Measurements from ENCODE around the gene FAM228A. TPM values are rescaled to one million over a fixed set of nuclear protein-coding genes. Genes with fewer than 3 reads are reported as not detected.

The FAM228A gene
- total RNA-seq, 1 experiment from 2014 or later: 1.5 TPM

DNA sequence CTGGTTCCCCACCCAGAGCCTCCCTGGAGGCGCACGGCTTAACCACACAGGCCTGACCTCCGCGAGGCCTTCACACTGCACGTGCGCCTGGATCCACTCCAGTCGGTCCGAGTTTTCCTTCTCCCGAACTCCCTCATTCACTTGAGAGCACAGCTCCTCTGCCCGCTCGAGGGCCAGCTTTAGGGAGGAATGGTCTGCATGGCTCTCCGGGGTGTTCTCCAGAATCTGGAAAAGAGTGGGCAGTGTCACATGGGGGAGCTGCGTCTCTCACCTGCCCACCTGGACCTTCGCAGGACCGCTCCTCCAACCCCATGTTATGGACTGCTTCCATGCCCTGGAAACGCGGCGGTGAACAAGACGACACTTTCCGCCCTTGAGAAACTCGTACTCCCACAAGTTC, 35.9 kb downstream of the FAM228A start:
- in situ Hi-C loops (cut with HindIII; ENCODE audit: low pct_unique_long_range_greater_than_20kb, low sequenced_read_pairs): no loop called here
- no peak for DNase-seq (ENCODE audit: low read depth)

DNA sequence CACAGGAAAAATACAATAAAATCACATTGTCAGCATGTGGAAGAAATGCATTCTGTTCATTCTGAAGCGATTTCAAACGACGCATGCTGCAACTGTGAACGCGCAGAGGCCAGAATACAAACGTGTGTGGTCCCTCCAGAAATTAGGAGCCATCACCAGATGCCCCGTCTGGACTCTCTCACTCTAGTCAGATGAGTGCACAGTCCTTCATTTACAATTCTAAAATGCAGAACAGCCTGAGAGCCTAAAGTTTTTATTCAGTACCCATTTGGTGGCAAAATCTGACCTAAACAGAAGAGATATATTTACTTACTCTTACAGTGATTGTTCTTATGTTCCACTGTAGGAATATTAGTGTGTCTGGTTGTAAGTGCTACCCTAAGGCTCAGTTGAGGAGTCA, 36.6 kb downstream of the FAM228A start:
- in situ Hi-C loops (cut with HindIII; ENCODE audit: low pct_unique_long_range_greater_than_20kb, low sequenced_read_pairs): no loop called here
- no peak for DNase-seq (ENCODE audit: low read depth)

DNA sequence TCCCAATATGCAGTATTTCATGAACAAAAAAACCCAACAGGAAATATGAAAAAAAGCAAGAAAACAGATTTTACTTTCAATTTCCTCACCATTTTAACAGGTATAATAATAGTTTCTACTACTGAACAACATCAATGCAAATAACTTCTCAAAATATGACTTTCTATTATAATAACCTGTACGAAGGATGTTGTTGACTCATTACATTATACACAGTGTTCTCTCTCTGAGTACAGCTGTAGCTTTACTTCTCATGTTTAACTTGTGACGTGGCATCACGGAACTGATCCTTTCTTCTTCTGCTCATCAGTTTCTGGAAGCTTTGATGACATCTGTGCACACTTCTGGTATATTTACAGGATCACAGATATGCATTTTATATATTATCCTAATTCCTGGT, 40.0 kb downstream of the FAM228A start:
- in situ Hi-C loops (cut with HindIII; ENCODE audit: low pct_unique_long_range_greater_than_20kb, low sequenced_read_pairs): no loop called here
- DNase-seq (ENCODE audit: low read depth): no peak

DNA sequence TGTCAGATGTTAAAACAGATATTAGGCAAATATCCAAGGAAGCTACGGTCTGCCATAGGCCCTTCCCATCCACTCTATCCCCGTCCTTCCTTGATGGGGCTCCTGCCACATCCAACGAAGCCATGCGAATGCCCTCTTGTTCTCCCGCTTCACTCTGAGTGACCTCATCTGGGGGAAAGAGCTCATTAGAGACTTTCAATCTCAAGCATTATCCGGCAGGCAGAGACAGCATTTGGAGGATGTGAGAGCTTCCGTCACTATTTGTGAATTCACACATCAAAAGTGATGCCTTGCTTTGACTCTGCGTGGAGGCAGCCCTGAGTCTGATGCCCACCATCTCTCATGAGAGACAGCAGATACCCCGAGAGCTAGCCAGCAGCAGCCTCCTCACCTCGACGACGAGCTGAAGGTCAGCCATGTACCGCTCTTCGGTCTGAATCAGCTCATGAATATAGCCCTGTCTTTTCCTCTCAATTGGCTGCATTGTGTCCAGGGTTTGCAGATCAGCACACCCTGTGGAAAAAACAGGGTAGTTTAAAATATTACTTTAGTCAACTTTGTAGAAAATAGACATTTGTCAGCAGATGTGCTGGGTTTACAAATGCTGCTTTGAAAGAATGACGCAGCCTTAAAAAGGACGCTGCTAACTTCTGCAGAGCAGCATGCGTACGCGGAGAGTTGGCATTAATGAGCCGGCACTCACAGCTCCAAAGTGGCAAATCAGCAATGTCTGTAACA, 45.9 kb downstream of the FAM228A start:
- DNase-seq (ENCODE audit: low read depth): no peak
- in situ Hi-C loops (cut with HindIII; ENCODE audit: low pct_unique_long_range_greater_than_20kb, low sequenced_read_pairs): no loop called here

DNA sequence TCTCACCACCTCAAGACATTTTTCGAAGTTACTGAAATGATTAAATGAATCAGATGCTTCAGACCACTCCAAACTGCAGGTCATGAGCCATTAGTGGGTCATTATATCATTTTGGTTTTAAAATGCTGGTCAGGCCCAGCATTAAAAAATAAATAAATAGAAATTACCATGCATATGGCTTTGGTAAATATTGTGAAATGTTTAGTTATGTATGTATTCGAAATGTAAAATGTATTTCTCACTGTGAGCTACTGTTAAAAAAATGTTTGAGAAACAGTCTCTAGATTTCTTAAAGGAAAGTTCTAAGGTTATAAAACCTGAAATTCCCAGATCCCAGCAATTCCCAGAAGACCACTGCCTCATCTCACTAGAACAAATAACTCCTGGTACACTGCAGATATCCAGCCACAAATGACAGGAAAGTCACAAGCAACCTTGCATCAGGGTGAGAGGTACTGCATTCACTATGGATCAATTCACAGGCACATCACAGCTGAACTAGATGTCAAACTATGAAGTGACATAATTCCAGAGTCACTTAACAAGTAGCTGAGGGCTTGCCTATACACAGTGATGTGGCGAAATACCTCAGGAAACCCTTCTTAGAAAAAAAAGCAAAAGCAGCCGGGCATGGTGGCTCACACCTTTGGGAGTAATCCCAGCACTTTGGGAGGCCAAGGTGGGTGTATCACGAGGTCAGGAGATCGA, 46.6 kb downstream of the FAM228A start:
- DNase-seq (ENCODE audit: low read depth): no peak
- in situ Hi-C loops (cut with HindIII; ENCODE audit: low pct_unique_long_range_greater_than_20kb, low sequenced_read_pairs): no loop called here

DNA sequence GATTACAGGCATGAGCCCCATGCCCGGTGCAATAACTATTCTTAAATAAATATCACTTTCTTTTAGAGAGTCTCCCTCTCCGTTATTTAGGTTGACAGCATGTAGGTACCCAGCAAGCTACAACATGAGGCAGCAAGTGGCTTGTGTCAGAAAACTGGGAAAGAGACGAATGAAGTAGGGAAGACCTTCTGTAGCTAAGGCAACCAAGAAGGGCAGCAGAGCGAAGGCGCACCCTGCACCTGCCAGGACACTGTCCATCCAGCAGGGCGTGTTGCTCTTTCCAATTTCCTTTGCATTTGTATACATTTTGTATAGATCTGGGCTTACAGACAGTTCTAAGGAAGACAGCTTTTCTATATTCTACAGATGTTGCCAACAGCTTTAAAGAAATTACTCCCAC, 48.1 kb downstream of the FAM228A start:
- in situ Hi-C loops (cut with HindIII; ENCODE audit: low pct_unique_long_range_greater_than_20kb, low sequenced_read_pairs): no loop called here
- DNase-seq (ENCODE audit: low read depth): no peak

DNA sequence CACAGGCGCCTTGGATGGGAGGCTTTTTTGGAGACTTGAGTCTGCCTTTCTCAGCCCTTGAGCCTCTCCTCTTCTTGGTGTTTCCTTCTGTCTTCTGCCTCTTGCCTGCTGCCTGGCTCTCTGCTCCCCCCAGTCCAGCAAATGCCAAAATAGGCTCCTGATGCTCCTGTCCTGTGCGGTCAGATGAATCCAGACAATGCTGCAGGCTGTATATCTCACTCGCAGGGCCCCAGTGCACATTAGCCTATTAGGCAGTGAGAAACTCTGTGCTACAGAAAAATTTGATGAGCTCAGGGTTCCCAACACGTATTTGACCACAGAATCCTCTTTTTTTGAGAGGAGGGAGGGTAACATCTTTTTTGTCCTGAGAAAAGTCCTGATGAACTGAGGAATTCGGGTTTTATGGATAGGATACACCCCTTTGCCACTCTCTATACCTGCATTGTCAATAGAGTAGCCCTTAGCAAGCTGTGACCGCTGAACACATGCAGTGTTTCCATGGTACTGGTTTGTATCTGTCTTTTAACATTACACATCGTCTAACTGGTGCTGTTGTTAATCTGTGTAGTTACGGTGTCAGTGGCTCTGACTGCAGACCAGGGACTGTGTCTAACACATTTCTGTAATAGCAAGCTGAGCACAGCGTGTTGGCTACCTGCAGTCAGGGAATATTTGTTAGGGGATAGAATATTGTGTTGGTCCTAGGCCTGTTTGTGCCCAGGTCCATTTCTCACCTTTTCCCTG, 50.8 kb downstream of the FAM228A start:
- in situ Hi-C loops (cut with HindIII; ENCODE audit: low pct_unique_long_range_greater_than_20kb, low sequenced_read_pairs): no loop called here
- DNase-seq (ENCODE audit: low read depth): no peak

DNA sequence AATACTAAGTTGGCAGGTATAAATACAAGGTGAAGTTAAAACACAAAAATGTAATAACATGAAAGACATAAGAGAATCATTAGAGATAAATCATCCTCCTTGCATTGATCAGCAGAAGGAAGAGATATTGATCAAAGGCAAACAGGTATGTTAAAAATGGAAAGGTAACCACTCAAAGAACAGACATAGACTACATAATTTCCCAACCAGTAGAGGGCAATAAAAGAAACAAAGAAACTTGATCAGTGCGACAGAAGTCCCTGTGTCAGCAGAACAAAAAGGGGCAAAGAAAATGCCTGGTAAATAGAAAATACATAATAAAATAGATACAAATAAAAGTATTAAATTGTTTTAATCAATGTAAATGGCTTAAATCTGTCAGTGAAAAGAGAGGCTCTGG, 53.6 kb downstream of the FAM228A start:
- in situ Hi-C loops (cut with HindIII; ENCODE audit: low pct_unique_long_range_greater_than_20kb, low sequenced_read_pairs): no loop called here
- DNase-seq (ENCODE audit: low read depth): peak; percentile 12

DNA sequence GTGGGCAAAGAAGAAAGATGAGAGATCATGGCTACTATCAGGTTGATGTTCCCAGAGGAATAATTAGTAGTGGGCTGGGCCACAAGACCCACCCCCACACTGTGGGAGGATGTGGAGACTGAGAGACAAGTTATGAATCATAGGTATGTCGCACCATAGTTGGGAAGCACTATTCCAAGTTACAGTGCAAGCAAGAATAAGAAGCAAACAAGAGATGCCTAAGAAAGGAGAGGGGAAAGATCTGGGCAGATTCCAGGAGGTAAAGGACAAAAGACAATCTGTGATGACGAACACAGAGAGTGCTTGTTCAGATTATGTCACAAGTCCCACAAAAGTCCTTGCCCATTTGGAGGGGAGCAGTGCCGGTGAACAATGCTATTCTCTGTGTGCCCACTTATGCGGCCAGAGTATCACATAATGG, 56.6 kb downstream of the FAM228A start:
- no peak for DNase-seq (ENCODE audit: low read depth)

DNA sequence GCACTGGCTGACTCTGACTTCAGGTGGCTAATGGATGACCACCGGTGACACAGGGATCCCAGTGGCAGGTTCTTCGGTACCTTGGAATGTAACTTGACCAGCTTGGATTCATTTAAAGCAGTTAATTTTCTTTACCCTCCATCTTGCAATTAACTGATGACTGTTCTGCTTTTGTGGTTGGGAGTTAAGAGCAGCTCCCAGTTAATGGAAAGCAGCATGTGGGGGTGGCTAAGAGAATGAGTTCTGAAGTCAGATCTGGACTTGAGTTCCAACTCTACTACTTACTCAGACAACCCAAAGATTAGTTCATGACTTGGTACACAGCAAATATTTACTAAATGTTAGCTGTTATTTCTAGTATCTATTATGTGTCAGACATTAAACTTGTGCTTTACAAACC, 58.5 kb downstream of the FAM228A start:
- in situ Hi-C loops (cut with HindIII; ENCODE audit: low pct_unique_long_range_greater_than_20kb, low sequenced_read_pairs): no loop called here

More for the DNA sequence above, 56.6 kb downstream of the FAM228A start:
- in situ Hi-C loops (cut with HindIII; ENCODE audit: low pct_unique_long_range_greater_than_20kb, low sequenced_read_pairs): no loop called here

DNA sequence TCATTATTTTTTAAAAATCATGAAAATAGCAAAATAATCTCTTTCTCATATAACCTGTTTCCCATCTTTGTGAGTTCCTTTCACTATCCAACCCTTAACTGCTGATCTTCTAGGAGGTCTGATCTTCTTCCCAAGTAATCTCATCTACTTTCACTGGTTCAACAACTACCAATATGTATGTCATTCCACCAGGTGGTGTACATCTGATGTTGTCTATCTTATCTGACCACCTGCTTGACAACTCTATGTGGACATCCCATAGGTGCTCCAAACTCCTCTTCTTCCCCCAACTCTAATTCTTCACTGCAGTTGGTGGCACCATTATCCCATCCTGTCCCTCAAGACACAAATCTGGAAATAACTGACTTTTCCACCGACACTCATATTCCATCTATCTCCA, 62.5 kb downstream of the FAM228A start:
- no peak for DNase-seq (ENCODE audit: low read depth)
- in situ Hi-C loops (cut with HindIII; ENCODE audit: low pct_unique_long_range_greater_than_20kb, low sequenced_read_pairs): no loop called here

More for the DNA sequence above, 58.5 kb downstream of the FAM228A start:
- no peak for DNase-seq (ENCODE audit: low read depth)

DNA sequence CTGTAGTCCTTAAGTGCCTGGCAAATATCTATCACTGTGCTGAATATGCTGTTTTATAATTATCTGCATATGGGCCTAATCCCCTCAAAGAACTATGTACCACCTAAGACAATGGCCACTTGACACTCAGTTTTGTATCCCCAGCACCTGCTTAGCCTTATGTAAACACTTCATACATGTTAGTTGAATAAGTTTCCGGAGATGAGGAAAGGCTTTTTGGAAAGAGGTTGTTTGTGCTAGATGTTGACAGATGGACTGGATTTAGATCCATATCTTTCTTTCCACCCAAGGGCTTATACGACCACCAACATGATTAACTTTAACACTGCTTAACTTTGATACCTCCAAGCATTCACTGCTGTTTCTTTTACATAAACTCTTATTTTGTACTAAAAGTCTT, 63.3 kb downstream of the FAM228A start:
- DNase-seq (ENCODE audit: low read depth): no peak
- in situ Hi-C loops (cut with HindIII; ENCODE audit: low pct_unique_long_range_greater_than_20kb, low sequenced_read_pairs): no loop called here

DNA sequence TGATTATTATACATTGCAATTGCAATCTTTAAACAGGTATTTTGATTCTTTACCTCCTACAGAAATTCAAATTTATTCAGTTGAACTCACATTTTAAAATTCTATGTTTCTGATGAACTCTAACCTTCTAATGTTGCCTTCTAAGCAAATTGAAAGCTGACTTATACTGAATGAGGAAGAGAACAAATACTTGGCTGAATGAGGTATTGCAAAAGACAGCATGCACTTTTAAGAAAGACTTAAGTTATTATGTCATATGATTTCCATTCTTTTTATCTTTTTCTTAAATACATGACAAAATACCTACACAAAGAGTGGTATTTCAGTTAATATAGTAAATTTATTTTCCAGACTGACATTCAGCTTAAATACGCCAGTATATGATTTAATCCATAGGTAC, 64.7 kb downstream of the FAM228A start:
- in situ Hi-C loops (cut with HindIII; ENCODE audit: low pct_unique_long_range_greater_than_20kb, low sequenced_read_pairs): no loop called here
- DNase-seq (ENCODE audit: low read depth): no peak

Other genes starting within 250 kb of the FAM228A start
- 2.0 and 5.7 TPM in 2 replicates for gene ATAD2B, start 247.9 kb upstream of the FAM228A start, total RNA-seq (2014; rRNA removed; shearing (Covaris generic); ENCODE audit: low replicate concordance)
- 16.0 and 24.3 TPM in 2 replicates for gene UBXN2A, start 234.6 kb upstream of the FAM228A start, total RNA-seq (2014; rRNA removed; shearing (Covaris generic); ENCODE audit: low replicate concordance)
- not detected in 2 replicates for gene MFSD2B, start 165.0 kb upstream of the FAM228A start, total RNA-seq (2014; rRNA removed; shearing (Covaris generic); ENCODE audit: low replicate concordance)
- 10.0 and 10.6 TPM in 2 replicates for gene WDCP, start 127.7 kb upstream of the FAM228A start, total RNA-seq (2014; rRNA removed; shearing (Covaris generic); ENCODE audit: low replicate concordance)
- gene FKBP1B, start 125.3 kb upstream of the FAM228A start, total RNA-seq (2014; rRNA removed; shearing (Covaris generic); ENCODE audit: low replicate concordance): 8.2 and 12.5 TPM in 2 replicates
- 239 and 275 TPM in 2 replicates for gene SF3B6, start 98.7 kb upstream of the FAM228A start, total RNA-seq (2014; rRNA removed; shearing (Covaris generic); ENCODE audit: low replicate concordance)
- gene TP53I3, start 90.2 kb upstream of the FAM228A start, total RNA-seq (2014; rRNA removed; shearing (Covaris generic); ENCODE audit: low replicate concordance): 168 and 185 TPM in 2 replicates
- gene PFN4, start 51.7 kb upstream of the FAM228A start, total RNA-seq (2014; rRNA removed; shearing (Covaris generic); ENCODE audit: low replicate concordance): 0.57 TPM in 1 of 2 replicates, not detected in the other
- gene FAM228B, start 51.6 kb upstream of the FAM228A start, total RNA-seq (2014; rRNA removed; shearing (Covaris generic); ENCODE audit: low replicate concordance): 12.1 and 15.0 TPM in 2 replicates
- gene ITSN2, start 185.5 kb downstream of the FAM228A start, total RNA-seq (2014; rRNA removed; shearing (Covaris generic); ENCODE audit: low replicate concordance): 14.7 and 20.6 TPM in 2 replicates

All from Caki2 (cell line).